ENCODE data around the gene LHPP.

DNA sequence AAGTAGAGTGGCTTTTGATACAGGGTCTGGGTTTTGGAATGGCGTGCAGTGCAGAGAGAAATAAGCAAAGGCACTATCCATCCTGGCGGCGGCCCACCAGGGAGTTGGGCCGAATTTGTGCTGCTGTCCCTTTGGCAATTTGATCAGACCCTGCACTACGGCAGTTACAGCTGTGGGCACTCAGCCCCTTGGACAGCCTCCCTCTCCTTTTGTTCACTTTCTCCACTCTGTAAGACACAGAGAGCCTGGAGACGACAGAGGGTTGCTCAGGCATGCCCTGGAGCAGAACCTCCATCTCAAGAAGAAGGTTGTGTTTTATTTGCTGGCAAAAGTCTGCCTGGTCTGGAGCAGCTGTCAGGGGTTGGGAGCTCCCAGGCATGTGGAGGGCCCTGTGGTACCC lies 55.8 kb downstream of the LHPP start:
- TF ChIP-seq ZBTB11 (CRISPR knock-in tag; IDR thresholded peaks at IDR 0.05): no peak
- TF ChIP-seq POLR2A (IDR thresholded peaks at IDR 0.05; ENCODE audit: low read depth, low read length): no peak
- no peak for TF ChIP-seq FOXM1 (IDR thresholded peaks at IDR 0.05; ENCODE audit: low read depth, low read length)
- TF ChIP-seq, protein P1, sequence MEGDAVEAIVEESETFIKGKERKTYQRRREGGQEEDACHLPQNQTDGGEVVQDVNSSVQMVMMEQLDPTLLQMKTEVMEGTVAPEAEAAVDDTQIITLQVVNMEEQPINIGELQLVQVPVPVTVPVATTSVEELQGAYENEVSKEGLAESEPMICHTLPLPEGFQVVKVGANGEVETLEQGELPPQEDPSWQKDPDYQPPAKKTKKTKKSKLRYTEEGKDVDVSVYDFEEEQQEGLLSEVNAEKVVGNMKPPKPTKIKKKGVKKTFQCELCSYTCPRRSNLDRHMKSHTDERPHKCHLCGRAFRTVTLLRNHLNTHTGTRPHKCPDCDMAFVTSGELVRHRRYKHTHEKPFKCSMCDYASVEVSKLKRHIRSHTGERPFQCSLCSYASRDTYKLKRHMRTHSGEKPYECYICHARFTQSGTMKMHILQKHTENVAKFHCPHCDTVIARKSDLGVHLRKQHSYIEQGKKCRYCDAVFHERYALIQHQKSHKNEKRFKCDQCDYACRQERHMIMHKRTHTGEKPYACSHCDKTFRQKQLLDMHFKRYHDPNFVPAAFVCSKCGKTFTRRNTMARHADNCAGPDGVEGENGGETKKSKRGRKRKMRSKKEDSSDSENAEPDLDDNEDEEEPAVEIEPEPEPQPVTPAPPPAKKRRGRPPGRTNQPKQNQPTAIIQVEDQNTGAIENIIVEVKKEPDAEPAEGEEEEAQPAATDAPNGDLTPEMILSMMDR (IDR thresholded peaks at IDR 0.05 in 2 of 3, conservative IDR thresholded peaks at IDR 0.05 in 1 of 3; ENCODE audit: control insufficient read depth in 2 of 3, extremely low read depth in 1 of 3, insufficient read depth in 1 of 3, low read depth in 3 of 3, low read length in 3 of 3): no peak
- no peak for TF ChIP-seq CEBPB (IDR thresholded peaks at IDR 0.05; ENCODE audit: borderline replicate concordance in 1 of 2, low read depth in 2 of 2, low read length in 2 of 2)
- TF ChIP-seq CBX3 (IDR thresholded peaks at IDR 0.05; ENCODE audit: borderline replicate concordance, low read depth): no peak
- no peak for TF ChIP-seq HCFC1 (IDR thresholded peaks at IDR 0.05; ENCODE audit: low read length)
- TF ChIP-seq EGR1 (IDR thresholded peaks at IDR 0.05; ENCODE audit: borderline replicate concordance in 1 of 2, low read depth in 2 of 2, low read length in 2 of 2): no peak
- no peak for TF ChIP-seq TARDBP (IDR thresholded peaks at IDR 0.05; ENCODE audit: borderline replicate concordance)
- no peak for TF ChIP-seq RAD21 (IDR thresholded peaks at IDR 0.05; ENCODE audit: insufficient read depth, low read depth, low read length)
- TF ChIP-seq POLR2AphosphoS5 (IDR thresholded peaks at IDR 0.05; ENCODE audit: low read length): no peak
